B cell (primary cell): ENCODE data around the gene CDK6. TPM values are rescaled to one million over a fixed set of nuclear protein-coding genes. Genes with fewer than 3 reads are reported as not detected.
A peak's percentile ranks its signal among the peaks of the same experiment; 100 is the strongest.

Source experiments
- ATAC-seq: fragments of 200-7000 bp; cut with Tn5 transposase; one replicate; pipeline ENCODE4 v1.10.0; 2021; ENCODE audit warnings: low read depth, mild to moderate bottlenecking, moderate number of reproducible peaks, moderate library complexity
- CTCF ChIA-PET: fragments of 350-600 bp; sonication (Branson Sonifier 250); formaldehyde crosslinking; loops from one replicate; lab custom pipeline; 2021; ENCODE audit warnings: antibody characterized with exemption, inconsistent platforms; lab: Charles Lee
- POLR2A ChIA-PET: fragments of 350-600 bp; sonication (Branson Sonifier 250); formaldehyde crosslinking; loops from one replicate; lab custom pipeline; 2021; ENCODE audit warnings: antibody characterized with exemption; lab: Charles Lee
- DNase-seq: peaks from one replicate; pipeline ENCODE4 v3.0.0; 2013
- H2AFZ ChIP-seq: 2 replicates; pipeline ENCODE4 v1.6.1; 2012; ENCODE audit warnings: mild to moderate bottlenecking, low read depth, low read length; ENCODE audit not compliant: insufficient read depth, poor library complexity, severe bottlenecking
- H3K27ac ChIP-seq, 2 donors: 1 replicate in 1 of 2; 2 replicates in 1 of 2; pipeline ENCODE4 v1.5.1; 2012 to 2013; ENCODE audit warnings: low read length in 2 of 2, mild to moderate bottlenecking in 2 of 2, moderate library complexity in 1 of 2
- H3K27me3 ChIP-seq, 4 experiments: fragments of 200-600 bp in 1 of 4; sonication (generic) in 1 of 4; replicated peaks in 1 of 4; 1 replicate in 2 of 4; 2 replicates in 2 of 4; pipeline versions ENCODE4 v1.6.1 to v1.7.0; 2013 to 2016; ENCODE audit warnings: low read length in 3 of 4, mild to moderate bottlenecking in 2 of 4, mixed read lengths in 1 of 4, moderate library complexity in 1 of 4; ENCODE audit not compliant: insufficient read depth in 4 of 4, control insufficient read depth in 3 of 4; ENCODE audit errors: control extremely low read depth in 1 of 4
- H3K36me3 ChIP-seq, 2 experiments: replicated peaks in 1 of 2; 1 replicate in 1 of 2; 2 replicates in 1 of 2; pipeline versions ENCODE4 v1.6.1 to v1.7.1; 2013; ENCODE audit warnings: low read length in 1 of 2; ENCODE audit not compliant: insufficient read depth in 2 of 2, control insufficient read depth in 1 of 2; ENCODE audit errors: control extremely low read depth in 1 of 2, extremely low read depth in 1 of 2
- H3K4me1 ChIP-seq, 2 donors: fragments of 200-600 bp in 1 of 2; sonication (generic) in 1 of 2; 1 replicate in 1 of 2; 2 replicates in 1 of 2; pipeline versions ENCODE4 v1.5.1 to v1.6.1; 2013 to 2017; ENCODE audit warnings: low read length in 2 of 2; ENCODE audit not compliant: control insufficient read depth in 2 of 2, insufficient read depth in 2 of 2
- H3K4me2 ChIP-seq: replicated peaks from 2 replicates; pipeline ENCODE3; 2012; ENCODE audit warnings: mild to moderate bottlenecking, low read depth, low read length; ENCODE audit not compliant: poor library complexity, severe bottlenecking
- H3K4me3 ChIP-seq, 5 experiments: fragments of 200-600 bp in 1 of 5; sonication (generic) in 1 of 5; 1 replicate in 3 of 5; 2 replicates in 2 of 5; pipeline versions ENCODE4 v1.5.1 to v1.7.0; 2011 to 2016; ENCODE audit warnings: low read length in 4 of 5, mild to moderate bottlenecking in 4 of 5, low read depth in 2 of 5, control low read depth in 1 of 5, moderate library complexity in 1 of 5; ENCODE audit not compliant: insufficient read depth in 1 of 5; ENCODE audit errors: control extremely low read depth in 1 of 5, extremely low read depth in 1 of 5
- H3K79me2 ChIP-seq: fragments of 200-600 bp; sonication (generic); one replicate; pipeline ENCODE4 v1.6.0; 2016; ENCODE audit warnings: low read length; ENCODE audit not compliant: control insufficient read depth, insufficient read depth
- H3K9ac ChIP-seq: fragments of 200-600 bp; sonication (generic); 2 replicates; pipeline ENCODE4 v1.6.1; 2017; ENCODE audit warnings: mild to moderate bottlenecking, low read length, moderate library complexity
- H3K9me3 ChIP-seq, 3 donors: one replicate each; pipeline versions ENCODE4 v1.6.1 to v1.7.1; 2013; ENCODE audit warnings: low read length in 2 of 3; ENCODE audit not compliant: control insufficient read depth in 2 of 3, insufficient read depth in 1 of 3; ENCODE audit errors: control extremely low read depth in 1 of 3
- H4K20me1 ChIP-seq: 2 replicates; pipeline ENCODE4 v1.6.0; 2012; ENCODE audit warnings: mild to moderate bottlenecking, low read length; ENCODE audit not compliant: insufficient read depth, control insufficient read depth, poor library complexity, severe bottlenecking
- H3K27ac Mint-ChIP-seq: one replicate; pipeline ENCODE4 v1.8.0; 2021; ENCODE audit warnings: mixed read lengths
- H3K27me3 Mint-ChIP-seq: one replicate; pipeline ENCODE4 v1.8.0; 2021; ENCODE audit warnings: mixed read lengths
- H3K4me1 Mint-ChIP-seq: one replicate; pipeline ENCODE4 v1.8.0; 2021; ENCODE audit warnings: mixed read lengths
- H3K4me3 Mint-ChIP-seq: one replicate; pipeline ENCODE4 v1.8.0; 2021; ENCODE audit warnings: mixed read lengths
- H3K9me3 Mint-ChIP-seq: one replicate; pipeline ENCODE4 v1.8.0; 2022; ENCODE audit warnings: mixed read lengths; ENCODE audit not compliant: insufficient read depth
- CTCF ChIP-seq: fragments of 200-600 bp; IDR thresholded peaks from one replicate; pipeline ENCODE4 v1.8.0; 2022; ENCODE audit warnings: antibody characterized with exemption, mild to moderate bottlenecking
- EZH2 ChIP-seq: IDR thresholded peaks from 2 replicates; pipeline ENCODE4 v1.6.1; 2012; ENCODE audit warnings: borderline replicate concordance, low read depth, mild to moderate bottlenecking, moderate library complexity, low read length; ENCODE audit not compliant: insufficient read depth, poor library complexity, severe bottlenecking
- WGBS: methylation state at CpG from one replicate; pipeline ENCODE4 v1.1.5; 2013; ENCODE audit warnings: missing lambda C conversion rate; ENCODE audit not compliant: insufficient coverage; 5-methylcytosine and 5-hydroxymethylcytosine counted together
- intact Hi-C: fragments of 100-400 bp; cut with micrococcal nuclease; formaldehyde crosslinking; loops from one replicate; pipeline ENCODE4 v1.10.0; 2022
- polyA plus RNA-seq: library from polyadenylated mRNA; depleted of rRNA; stranded (reverse); fragments of >200 nt; gene quantifications from 2 replicates; pipeline ENCODE4 v1.2.3, GENCODE V29; 2012
- total RNA-seq, 2 donors: library from RNA; stranded (reverse); fragments of 120-200 nt in 1 of 2; gene quantifications; 1 replicate in 1 of 2; 2 replicates in 1 of 2; pipeline versions ENCODE4 v1.2.3 to v1.2.4, GENCODE V29; 2013 to 2022

Gene CDK6
- total and polyA plus RNA-seq, 2 donors (not counting 1 experiment from before 2014, with no cell fraction given): 3.0 to 14.6 TPM

DNA sequence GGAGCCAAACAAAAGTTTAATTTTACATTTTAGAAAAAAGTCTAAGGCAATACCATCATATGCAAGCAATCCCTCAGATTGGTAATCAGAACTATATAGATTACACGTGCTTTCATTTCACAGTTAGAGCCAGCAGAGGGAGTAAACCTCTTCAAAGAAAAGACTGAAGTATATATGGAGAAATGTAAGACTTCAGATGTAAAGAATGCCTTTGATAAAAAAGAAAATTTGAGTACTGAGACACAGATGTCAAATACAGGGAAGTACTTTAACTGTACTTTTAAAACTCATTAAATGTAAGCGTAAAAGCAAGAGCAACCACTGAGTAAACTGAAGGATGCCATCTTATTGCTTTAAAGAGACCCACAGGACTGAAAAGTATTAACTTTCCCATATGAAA is 144.8 kb downstream of the CDK6 start:
- Histone ChIP-seq H3K27me3 (no peaks in the 10 kb centered on the region), H3K4me2 (no peak overlapping the region), H2AFZ (no peak overlapping the region), H3K9ac (no peak overlapping the region), H3K4me3 (no peak overlapping the region), H3K79me2 (no peaks in the 10 kb centered on the region), H4K20me1 (no peaks in the 10 kb centered on the region), H3K27ac (no peak overlapping the region), H3K4me1 (no peaks in the 10 kb centered on the region), H3K9me3 (no peaks in the 10 kb centered on the region), H3K36me3 (no peaks in the 10 kb centered on the region)
- ChIA-PET CTCF (interaction anchor here (0.7 to 2.2 kb wide), 3 partner anchors 26 to 144 kb away, joined by 3 to 15 read pairs (median 3); no protein-coding TSS in a partner anchor), POLR2A (interaction anchor here (0.5 kb wide), 1 partner anchor 139 kb away, joined by 4 read pairs; no protein-coding TSS in a partner anchor)
- DNase-seq: peak; percentile 60
- intact Hi-C loops: loop anchor here (1.0 to 2.0 kb wide), 3 partner anchors 70 to 363 kb away; no protein-coding TSS in a partner anchor
- Mint-ChIP-seq H3K9me3 (no peaks in the 10 kb centered on the region), H3K27me3 (no peaks in the 10 kb centered on the region), H3K4me3 (no peak overlapping the region), H3K27ac (no peak overlapping the region), H3K4me1 (peaks cover 6% of the 10 kb centered on the region)
- TF ChIP-seq EZH2 (no peak), CTCF (peak; percentile 74)
- WGBS: no CpG with 5 or more reads among the region's 2 CpGs
- peak; percentile 66 for ATAC-seq

- Histone ChIP-seq H2AFZ (no peak overlapping the region), H3K79me2 (no peaks in the 10 kb centered on the region), H3K9me3 (no peaks in the 10 kb centered on the region), H3K36me3 (no peaks in the 10 kb centered on the region), H3K27me3 (no peaks in the 10 kb centered on the region), H3K4me2 (no peak overlapping the region), H3K4me1 (no peaks in the 10 kb centered on the region), H3K4me3 (no peak overlapping the region), H3K9ac (no peak overlapping the region), H3K27ac (no peak overlapping the region), H4K20me1 (no peaks in the 10 kb centered on the region)
- ATAC-seq (no peak), DNase-seq (no peak)
- WGBS: 100% methylated on average over 2 of the region's 6 CpGs
- ChIA-PET POLR2A (no interaction called here), CTCF (no interaction called here)
- TF ChIP-seq EZH2: no peak
- no peak for TF ChIP-seq CTCF
- intact Hi-C loops: no loop called here
- no peaks in the 10 kb centered on the region for H3K9me3 Mint-ChIP-seq
- no peak overlapping the region for H3K4me3 Mint-ChIP-seq
- no peaks in the 10 kb centered on the region for H3K4me1 Mint-ChIP-seq
- H3K27ac Mint-ChIP-seq: no peak overlapping the region
- no peaks in the 10 kb centered on the region for H3K27me3 Mint-ChIP-seq
These were observed 151.0 kb downstream of the CDK6 start for GRCh38 chr7:92685136-92686042.
